Medulla oblongata (tissue), 1 donor: ENCODE results near the gene IZUMO1.

ENCODE experiments used
- DNase-seq: peaks from one replicate; pipeline ENCODE4 v3.0.0-alpha.2; 2015; ENCODE audit errors: extremely low spot score

The IZUMO1 gene

GRCh38 chr19:48757089-48757675 lies 10.5 kb upstream of the IZUMO1 start:
- no peak for DNase-seq

GRCh38 chr19:48756686-48757085 lies 10.0 kb upstream of the IZUMO1 start:
- DNase-seq, result no peak

- no peak for DNase-seq
Observed at GRCh38 chr19:48756212-48756611, 9.5 kb upstream of the IZUMO1 start.

GRCh38 chr19:48755787-48756186 lies 9.1 kb upstream of the IZUMO1 start:
- no peak for DNase-seq

- no peak for DNase-seq
Observed at GRCh38 chr19:48755084-48755641, 8.5 kb upstream of the IZUMO1 start, which contains the start of gene FGF21. TSS of gene FGF21 (plus strand) at chr19:48755524. CDS start at chr19:48756237, 713 bp downstream.

- no peak for DNase-seq
Observed at GRCh38 chr19:48752496-48753365, 6.0 kb upstream of the IZUMO1 start, which contains the start of gene FUT1. TSS of gene FUT1 (minus strand) at chr19:48752641. CDS start at chr19:48751281, 1,360 bp downstream.

GRCh38 chr19:48751845-48752495 lies 5.3 kb upstream of the IZUMO1 start:
- no peak for DNase-seq

- DNase-seq, result no peak
Observed at GRCh38 chr19:48750771-48751504, 4.2 kb upstream of the IZUMO1 start.

- DNase-seq, result no peak
Observed at GRCh38 chr19:48750351-48750750, 3.6 kb upstream of the IZUMO1 start.

- DNase-seq, result no peak
Observed at GRCh38 chr19:48749571-48750198, 3.0 kb upstream of the IZUMO1 start.

GRCh38 chr19:48746110-48746509 lies 599 bp downstream of the IZUMO1 start:
- no peak for DNase-seq

- peak; percentile 79 for DNase-seq
Observed at GRCh38 chr19:48745208-48745995, 1.3 kb downstream of the IZUMO1 start.

- DNase-seq, result no peak
Observed at GRCh38 chr19:48742096-48742495, 4.6 kb downstream of the IZUMO1 start.

- no peak for DNase-seq
Observed at GRCh38 chr19:48741129-48741999, 5.3 kb downstream of the IZUMO1 start.

GRCh38 chr19:48740164-48740972 lies 6.3 kb downstream of the IZUMO1 start, which contains the start of gene RASIP1:
TSS of gene RASIP1 (minus strand) at chr19:48740610. CDS start at chr19:48740282, 328 bp downstream.
- no peak for DNase-seq

GRCh38 chr19:48739404-48740163 lies 7.1 kb downstream of the IZUMO1 start:
- DNase-seq, result no peak
